Mesodermal cell (in vitro differentiated cells): ENCODE data around the gene AP3S2.
"Not testable (repeated sequence)": the region's sequence is repeated elsewhere in the genome, so short reads cannot be mapped to it uniquely, and the experiment has no call there.

Experiments used
- H3K27ac ChIP-seq: 2 replicates; pipeline ENCODE4 v1.7.0; 2013; ENCODE audit warnings: mild to moderate bottlenecking, low read depth, low read length, moderate library complexity; ENCODE audit not compliant: severe bottlenecking
- H3K36me3 ChIP-seq: 2 replicates; pipeline ENCODE4 v1.7.1; 2013; ENCODE audit warnings: mild to moderate bottlenecking, low read length, moderate library complexity; ENCODE audit not compliant: control insufficient read depth, insufficient read depth
- H3K4me1 ChIP-seq: one replicate; pipeline ENCODE4 v1.7.1; 2013; ENCODE audit warnings: mild to moderate bottlenecking, low read length; ENCODE audit not compliant: insufficient read depth, control insufficient read depth, poor library complexity, severe bottlenecking
- H3K4me3 ChIP-seq: 2 replicates; pipeline ENCODE4 v1.7.0; 2013; ENCODE audit warnings: low read length, control low read depth, mild to moderate bottlenecking; ENCODE audit not compliant: insufficient read depth, poor library complexity, severe bottlenecking; ENCODE audit errors: extremely low read depth
- H3K9me3 ChIP-seq: 2 replicates; pipeline ENCODE4 v1.7.1; 2013; ENCODE audit warnings: mild to moderate bottlenecking, low read length, moderate library complexity; ENCODE audit not compliant: control insufficient read depth
- WGBS, 2 experiments: methylation state at CpG; one replicate each; pipeline ENCODE4 v1.1.5; 2013; ENCODE audit warnings: missing lambda C conversion rate in 2 of 2; ENCODE audit not compliant: insufficient coverage in 2 of 2; 5-methylcytosine and 5-hydroxymethylcytosine counted together

AP3S2 gene

DNA sequence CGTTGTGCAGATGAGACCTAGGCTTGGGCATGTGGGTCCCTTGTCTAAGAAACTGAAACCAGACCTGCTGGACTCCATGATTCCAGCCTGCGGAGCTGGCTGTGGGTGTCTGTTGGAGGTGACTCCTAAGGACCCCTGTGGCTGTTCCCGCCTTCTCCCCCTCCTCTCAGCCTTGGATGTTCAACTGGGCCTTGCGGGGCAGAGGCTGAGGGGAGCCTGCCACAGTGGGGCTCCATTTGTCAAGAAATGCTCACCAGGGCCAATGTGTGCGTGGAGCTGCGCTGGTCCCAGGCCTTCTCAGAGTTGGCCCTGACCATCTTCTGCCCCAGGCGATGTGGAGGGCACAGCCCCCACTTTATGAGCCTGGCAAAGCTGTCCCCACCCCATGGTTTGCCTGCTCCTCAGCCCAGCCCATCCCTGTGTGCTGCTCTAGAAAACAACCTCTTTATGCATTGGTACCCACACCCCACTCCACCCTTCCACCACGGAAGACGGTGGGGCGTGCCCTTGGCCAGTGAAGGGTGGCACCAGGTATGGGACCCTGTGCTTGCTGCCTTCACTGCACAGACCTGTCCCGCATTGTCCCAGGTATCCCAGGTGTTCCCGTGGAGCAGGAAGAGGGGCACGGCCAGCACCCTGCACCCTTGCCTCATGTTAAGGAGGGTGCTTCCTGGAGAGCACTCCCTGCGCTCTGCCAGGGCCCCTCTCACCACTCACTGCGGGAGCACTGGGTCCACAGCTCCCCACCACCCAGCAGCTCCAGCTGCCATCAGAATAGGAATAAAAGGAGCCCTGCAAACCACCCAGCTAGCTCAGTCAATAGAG is 109.7 kb downstream of the AP3S2 start:
- WGBS, 2 experiments, result 88 to 89% methylated on average over 12 of the region's 15 CpGs
- peaks cover 22% of the 10 kb centered on the region for H3K4me1 ChIP-seq
- H3K9me3 ChIP-seq, result no peaks in the 10 kb centered on the region
- no peak overlapping the region for H3K4me3 ChIP-seq
- no peaks in the 10 kb centered on the region for H3K36me3 ChIP-seq
- H3K27ac ChIP-seq, result no peak overlapping the region

DNA sequence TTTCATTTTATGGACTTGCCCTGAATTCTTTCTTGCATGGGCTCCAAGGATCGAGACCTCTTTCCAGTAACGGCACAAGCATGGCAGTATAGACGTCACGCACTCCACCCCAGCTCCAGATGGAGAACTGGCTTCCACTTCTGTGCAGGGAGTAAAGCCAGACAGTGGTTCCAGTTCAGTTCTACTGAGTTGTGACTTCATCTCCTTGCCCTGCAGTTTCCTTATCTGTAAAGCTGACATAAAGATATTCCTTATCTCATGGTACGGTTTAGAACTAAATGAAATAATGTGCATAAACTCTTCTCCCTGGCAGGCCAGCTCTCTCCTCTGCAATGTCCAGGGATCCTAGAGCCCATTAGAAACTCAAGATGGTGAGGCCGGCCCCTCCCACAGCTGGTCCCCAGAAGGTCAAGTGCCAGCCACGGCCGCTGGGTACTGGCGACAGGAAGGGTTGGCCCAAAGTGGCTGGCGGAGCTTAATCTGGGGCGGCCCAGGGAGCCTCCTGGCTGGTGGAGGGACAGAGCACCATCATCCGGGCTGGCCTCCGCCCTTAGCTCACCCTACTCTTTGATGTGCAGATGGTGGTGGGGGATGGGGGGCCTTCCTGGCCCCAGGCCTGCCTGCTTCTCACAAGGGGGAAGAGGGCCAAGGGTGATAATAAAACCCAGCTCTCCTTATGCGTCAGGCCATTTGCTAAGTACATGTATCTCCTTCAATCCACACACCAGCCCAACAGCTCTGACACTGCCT is 110.5 kb downstream of the AP3S2 start:
- WGBS, 2 experiments, result 50 to 53% methylated on average over 8 to 9 of the region's 14 CpGs
- no peak overlapping the region for H3K27ac ChIP-seq
- H3K4me3 ChIP-seq, result no peak overlapping the region

DNA sequence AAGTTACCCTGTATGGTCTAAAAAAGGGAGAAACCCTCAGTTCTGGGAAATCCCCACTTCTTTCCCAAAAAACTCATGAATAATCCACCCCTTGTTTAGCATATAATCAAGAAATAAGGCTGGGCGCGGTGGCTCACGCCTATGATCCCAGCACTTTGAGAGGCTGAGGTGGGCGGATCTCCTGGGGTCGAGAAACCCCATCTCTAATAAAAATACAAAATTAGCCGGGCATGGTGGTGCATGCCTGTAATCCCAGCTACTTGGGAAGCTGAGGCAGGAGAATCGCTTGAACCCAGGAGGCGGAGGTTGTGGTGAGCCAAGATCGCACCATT is 111.2 kb downstream of the AP3S2 start:
- not testable (repeated sequence) for H3K4me3 ChIP-seq, H3K36me3 ChIP-seq, H3K9me3 ChIP-seq, H3K27ac ChIP-seq
- H3K4me1 ChIP-seq, result peaks cover 22% of the 10 kb centered on the region
- WGBS, 2 experiments, result 100% methylated on average over 4 of the region's 9 CpGs; no CpG with 5 or more reads in 1 of the 2 experiments

More for the DNA sequence above, 110.5 kb downstream of the AP3S2 start:
- no peaks in the 10 kb centered on the region for H3K9me3 ChIP-seq
- H3K36me3 ChIP-seq, result no peaks in the 10 kb centered on the region
- peaks cover 22% of the 10 kb centered on the region for H3K4me1 ChIP-seq

- WGBS, 2 experiments, result 81 to 88% methylated on average over 13 to 14 of the region's 15 CpGs
Measured at GRCh38 chr15:89781891-89782618, 111.7 kb downstream of the AP3S2 start.

GRCh38 chr15:89781055-89781454 is 112.7 kb downstream of the AP3S2 start:
- WGBS, 2 experiments, result 90 to 92% methylated on average over 4 to 6 of the region's 6 CpGs
- Histone ChIP-seq H3K27ac (no peak overlapping the region), H3K36me3 (no peaks in the 10 kb centered on the region), H3K9me3 (no peaks in the 10 kb centered on the region), H3K4me1 (peaks cover 22% of the 10 kb centered on the region), H3K4me3 (no peak overlapping the region)

More at GRCh38 chr15:89781891-89782618, 111.7 kb downstream of the AP3S2 start:
- H3K27ac ChIP-seq, result no peak overlapping the region
- H3K36me3 ChIP-seq, result no peaks in the 10 kb centered on the region
- no peaks in the 10 kb centered on the region for H3K9me3 ChIP-seq
- peaks cover 22% of the 10 kb centered on the region for H3K4me1 ChIP-seq
- H3K4me3 ChIP-seq, result no peak overlapping the region

DNA sequence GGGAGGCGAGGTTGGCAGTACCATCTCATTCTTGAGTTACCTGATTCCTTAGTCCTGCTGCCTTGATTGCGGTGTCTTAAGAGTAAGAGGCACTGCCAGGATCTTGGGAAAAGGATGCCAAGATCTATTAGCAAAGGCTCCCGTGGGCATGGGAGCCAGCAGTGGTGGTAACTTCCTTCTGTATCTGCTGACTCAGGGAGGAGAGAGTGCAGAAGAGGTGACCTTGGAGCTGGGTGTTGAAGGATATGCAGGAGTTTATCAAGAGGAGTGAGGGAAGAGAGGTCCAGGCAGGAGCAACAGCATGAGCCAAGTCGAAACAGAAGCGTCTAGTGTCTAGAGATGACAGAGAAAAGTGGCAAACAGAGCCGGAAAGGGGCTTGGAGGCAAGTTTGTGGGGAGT is 113.2 kb downstream of the AP3S2 start:
- Histone ChIP-seq H3K4me3 (no peak overlapping the region), H3K4me1 (peaks cover 22% of the 10 kb centered on the region), H3K36me3 (no peaks in the 10 kb centered on the region), H3K27ac (no peak overlapping the region), H3K9me3 (no peaks in the 10 kb centered on the region)
- WGBS, 2 experiments, result 94 to 96% methylated on average over 6 of the region's 6 CpGs
